ENCODE data around the gene TSPAN2. TPM values are rescaled to one million over a fixed set of nuclear protein-coding genes. Genes with fewer than 3 reads are reported as not detected.

Gene TSPAN2
- polyA plus RNA-seq, 1 of the 3 experiments (the other 2 are of a cell fraction) = 0.23 TPM

GRCh38 chr1:115057661-115058254 is 31.5 kb downstream of the TSPAN2 start:
- POLR2A ChIA-PET = no interaction called here
- H4K20me1 ChIP-seq (ENCODE audit: insufficient read depth) = no peaks in the 10 kb centered on the region; the same call in 1 of the 2 replicates
- no peaks in the 10 kb centered on the region for H3K36me3 ChIP-seq (replicated peaks in 1 of 2; ENCODE audit: control insufficient read depth in 1 of 2, insufficient read depth in 2 of 2, low read length in 1 of 2)
- DNase-seq = no peak
- no peak for TF ChIP-seq NFIC (IDR thresholded peaks at IDR 0.05; ENCODE audit: borderline replicate concordance)
- no peak for TF ChIP-seq FOXM1 (IDR thresholded peaks at IDR 0.05; ENCODE audit: low read depth)
- no peak for TF ChIP-seq REST (IDR thresholded peaks at IDR 0.05; ENCODE audit: low read depth, low read length)
- no peak for TF ChIP-seq JUND (IDR thresholded peaks at IDR 0.05)
- no peak for TF ChIP-seq FOSL2 (IDR thresholded peaks at IDR 0.05; ENCODE audit: borderline replicate concordance, low read depth)
- TF ChIP-seq GABPA (IDR thresholded peaks at IDR 0.05; ENCODE audit: low read depth) = no peak
- no peak for TF ChIP-seq SIN3A (IDR thresholded peaks at IDR 0.05; ENCODE audit: borderline replicate concordance, low read depth, low read length)
- no peak for TF ChIP-seq NRF1 (IDR thresholded peaks at IDR 0.05; ENCODE audit: low read depth, low read length)
- TF ChIP-seq RXRA (IDR thresholded peaks at IDR 0.05; ENCODE audit: borderline replicate concordance, low read depth) = no peak
- no peak for TF ChIP-seq MEF2A (IDR thresholded peaks at IDR 0.05; ENCODE audit: borderline replicate concordance, low read depth)
- no peak for TF ChIP-seq GATA2 (CRISPR knock-in tag; IDR thresholded peaks at IDR 0.05)
- TF ChIP-seq IRF3 (IDR thresholded peaks at IDR 0.05; ENCODE audit: low read depth, low read length) = no peak
- H3K9me2 ChIP-seq = no peaks in the 10 kb centered on the region
- H3K79me2 ChIP-seq (ENCODE audit: insufficient read depth) = no peaks in the 10 kb centered on the region
- H3K4me3 ChIP-seq (ENCODE audit: low read depth in 2 of 2, low read length in 1 of 2) = no peak overlapping the region
- no peak overlapping the region for H2AFZ ChIP-seq (ENCODE audit: low read depth)
- H3K9ac ChIP-seq = no peak overlapping the region
- H3F3A ChIP-seq (replicated peaks; ENCODE audit: insufficient read depth) = peaks cover 8% of the 10 kb centered on the region
- no peaks in the 10 kb centered on the region for H3K27me3 ChIP-seq (ENCODE audit: insufficient read depth)
- H3K4me2 ChIP-seq = no peak overlapping the region
- H3K9me3 ChIP-seq = no peaks in the 10 kb centered on the region
- 85% methylated on average over 6 of the region's 6 CpGs for WGBS (ENCODE audit: low lambda C conversion rate)
- H3K4me1 ChIP-seq (ENCODE audit: control insufficient read depth in 1 of 2, insufficient read depth in 2 of 2, low read depth in 1 of 2, low read length in 1 of 2) = peaks cover 0 to 9% of the 10 kb centered on the region in 2 experiments; a peak in 1 of 4 replicates
- H3K27ac ChIP-seq (ENCODE audit: low read depth in 2 of 2, low read length in 1 of 2) = no peak overlapping the region
- CTCF ChIA-PET = interaction anchor here (1.4 to 3.0 kb wide), 6 partner anchors 17 to 538 kb away, joined by 3 to 11 read pairs (median 4); no protein-coding TSS in a partner anchor

- no peaks in the 10 kb centered on the region for H3K36me3 ChIP-seq (replicated peaks in 1 of 2; ENCODE audit: control insufficient read depth in 1 of 2, insufficient read depth in 2 of 2, low read length in 1 of 2)
- no peak overlapping the region for H3K4me2 ChIP-seq
- POLR2A ChIA-PET = no interaction called here
- WGBS (ENCODE audit: low lambda C conversion rate) = 80% methylated on average over 9 of the region's 9 CpGs
- no peaks in the 10 kb centered on the region for H3K4me1 ChIP-seq (ENCODE audit: control insufficient read depth in 1 of 2, insufficient read depth in 2 of 2, low read depth in 1 of 2, low read length in 1 of 2)
- H4K20me1 ChIP-seq (ENCODE audit: insufficient read depth) = no peaks in the 10 kb centered on the region
- H3K27ac ChIP-seq (ENCODE audit: low read depth in 2 of 2, low read length in 1 of 2) = no peak overlapping the region
- no peaks in the 10 kb centered on the region for H3K9me2 ChIP-seq
- DNase-seq = no peak
- no peaks in the 10 kb centered on the region for H3K79me2 ChIP-seq (ENCODE audit: insufficient read depth)
- no peak overlapping the region for H3K9ac ChIP-seq
- H3K27me3 ChIP-seq (ENCODE audit: insufficient read depth) = no peaks in the 10 kb centered on the region
- CTCF ChIA-PET = interaction anchor here (0.7 to 3.0 kb wide), 7 partner anchors 16 to 1206 kb away, joined by 3 to 11 read pairs (median 4); no protein-coding TSS in a partner anchor
- TF ChIP-seq FOXJ3 (CRISPR knock-in tag; IDR thresholded peaks at IDR 0.05) (no peak), GABPA (IDR thresholded peaks at IDR 0.05; ENCODE audit: low read depth) (no peak), SIN3A (IDR thresholded peaks at IDR 0.05; ENCODE audit: borderline replicate concordance, low read depth, low read length) (no peak), TEAD4 (IDR thresholded peaks at IDR 0.05; ENCODE audit: borderline replicate concordance, insufficient read depth) (no peak), FOSL2 (IDR thresholded peaks at IDR 0.05; ENCODE audit: borderline replicate concordance, low read depth) (no peak), IRF3 (IDR thresholded peaks at IDR 0.05; ENCODE audit: low read depth, low read length) (no peak), USF1 (IDR thresholded peaks at IDR 0.05; ENCODE audit: borderline replicate concordance, low read depth) (no peak), MEF2A (IDR thresholded peaks at IDR 0.05; ENCODE audit: borderline replicate concordance, low read depth) (no peak), POLR2AphosphoS5 (IDR thresholded peaks at IDR 0.05; ENCODE audit: low read depth, low read length) (no peak)
- H3K9me3 ChIP-seq = no peaks in the 10 kb centered on the region
- no peak overlapping the region for H3K4me3 ChIP-seq (ENCODE audit: low read depth in 2 of 2, low read length in 1 of 2)
- no peaks in the 10 kb centered on the region for H3F3A ChIP-seq (replicated peaks; ENCODE audit: insufficient read depth)
- no peak overlapping the region for H2AFZ ChIP-seq (ENCODE audit: low read depth)
Observed at GRCh38 chr1:115056395-115056798, 32.9 kb downstream of the TSPAN2 start.
